HG03175 (cell line): Measurements from ENCODE around the gene NAIF1.
A peak's percentile ranks its signal among the peaks of the same experiment; 100 is the strongest.

Source experiments
- ATAC-seq: cut with Tn5 transposase; IDR thresholded peaks from one replicate; pipeline ENCODE4 v1.9.1; 2021; ENCODE audit warnings: mild to moderate bottlenecking, moderate library complexity; ENCODE audit not compliant: unreplicated experiment

Gene NAIF1

GRCh38 chr9:128102861-128103588 lies 35.9 kb upstream of the NAIF1 start:
- no peak for ATAC-seq

DNA sequence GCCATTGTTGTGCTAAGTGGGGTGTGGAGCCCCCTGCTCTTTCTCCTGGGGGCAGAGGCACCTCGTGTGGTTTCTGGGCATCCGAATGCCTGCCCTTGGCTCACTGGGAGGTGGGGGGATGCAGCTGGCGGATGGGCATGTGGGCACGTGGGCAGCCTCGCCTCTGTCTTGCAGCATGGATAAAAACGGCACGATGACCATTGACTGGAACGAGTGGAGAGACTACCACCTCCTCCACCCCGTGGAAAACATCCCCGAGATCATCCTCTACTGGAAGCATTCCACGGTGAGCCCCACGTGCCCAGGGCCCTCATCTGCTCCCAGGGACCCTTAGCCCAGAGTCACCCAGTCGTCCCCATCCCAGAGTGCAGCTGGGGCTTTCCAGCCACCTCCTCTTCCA lies 35.1 kb upstream of the NAIF1 start:
- ATAC-seq: no peak

GRCh38 chr9:128101690-128102089 lies 34.6 kb upstream of the NAIF1 start:
- no peak for ATAC-seq

DNA sequence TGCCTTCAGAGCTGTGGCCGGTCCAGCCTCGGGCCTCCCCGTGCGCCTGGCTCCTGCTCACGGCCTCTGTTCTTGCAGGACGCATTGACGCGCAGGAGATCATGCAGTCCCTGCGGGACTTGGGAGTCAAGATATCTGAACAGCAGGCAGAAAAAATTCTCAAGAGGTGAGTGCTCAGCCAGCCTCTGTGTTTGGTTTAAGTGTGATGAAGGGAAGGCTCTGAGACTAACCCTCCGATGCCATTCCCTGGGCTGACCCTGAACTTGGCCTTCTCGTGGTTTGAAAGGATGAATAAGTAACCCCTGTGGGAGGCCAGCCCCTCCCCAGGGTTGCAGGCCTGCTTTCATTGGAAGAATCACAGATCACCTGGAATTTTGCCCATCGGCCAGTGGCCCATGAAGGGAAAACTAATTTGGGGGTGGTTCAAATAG lies 34.1 kb upstream of the NAIF1 start:
- no peak for ATAC-seq

GRCh38 chr9:128100581-128100980 lies 33.5 kb upstream of the NAIF1 start:
- no peak for ATAC-seq

- ATAC-seq: no peak
These were observed 32.9 kb upstream of the NAIF1 start for GRCh38 chr9:128099932-128100491.

DNA sequence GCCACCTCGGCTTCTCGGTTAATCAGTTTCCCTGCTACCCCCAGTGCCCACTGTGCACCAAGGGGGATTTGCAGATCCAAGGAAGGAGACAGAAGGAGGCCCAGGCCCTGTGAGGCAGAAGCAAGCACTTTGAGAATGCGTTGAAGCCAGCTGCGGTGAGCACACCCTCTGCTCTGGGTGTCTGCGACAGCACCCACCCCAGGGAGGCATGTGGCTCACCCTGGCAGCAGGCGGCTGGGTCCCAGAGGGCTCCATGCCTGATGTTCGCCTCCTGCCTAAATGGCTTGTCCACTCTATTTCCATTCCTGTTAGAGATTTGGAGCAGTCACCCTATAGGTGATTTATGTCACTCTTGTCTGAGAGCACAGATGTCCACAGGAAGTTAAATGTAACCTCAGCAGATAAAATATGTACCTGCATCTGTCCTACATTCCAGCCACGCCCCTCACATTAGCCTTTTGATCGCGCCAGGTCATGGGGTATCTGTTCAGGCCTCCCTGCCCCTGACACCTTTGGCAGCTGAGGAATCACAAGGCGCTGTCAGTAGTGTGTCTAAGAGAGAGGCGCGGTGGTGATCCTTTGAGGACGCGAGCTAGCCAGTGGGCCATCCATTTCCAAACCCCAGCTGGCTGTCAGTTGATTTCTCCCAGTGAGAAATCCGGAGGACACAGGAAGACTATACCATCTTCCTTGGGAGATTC lies 32.3 kb upstream of the NAIF1 start:
- ATAC-seq: no peak

- ATAC-seq: no peak
These were observed 31.4 kb upstream of the NAIF1 start for GRCh38 chr9:128098297-128099230.

- no peak for ATAC-seq
These were observed 30.6 kb upstream of the NAIF1 start for GRCh38 chr9:128097543-128098296.

- no peak for ATAC-seq
These were observed 29.8 kb upstream of the NAIF1 start for GRCh38 chr9:128096616-128097536.

GRCh38 chr9:128094950-128095544 lies 27.9 kb upstream of the NAIF1 start:
- no peak for ATAC-seq

GRCh38 chr9:128094166-128094949 lies 27.2 kb upstream of the NAIF1 start:
- ATAC-seq: peak; percentile 87

- ATAC-seq: no peak
These were observed 25.9 kb upstream of the NAIF1 start for GRCh38 chr9:128093011-128093410.

DNA sequence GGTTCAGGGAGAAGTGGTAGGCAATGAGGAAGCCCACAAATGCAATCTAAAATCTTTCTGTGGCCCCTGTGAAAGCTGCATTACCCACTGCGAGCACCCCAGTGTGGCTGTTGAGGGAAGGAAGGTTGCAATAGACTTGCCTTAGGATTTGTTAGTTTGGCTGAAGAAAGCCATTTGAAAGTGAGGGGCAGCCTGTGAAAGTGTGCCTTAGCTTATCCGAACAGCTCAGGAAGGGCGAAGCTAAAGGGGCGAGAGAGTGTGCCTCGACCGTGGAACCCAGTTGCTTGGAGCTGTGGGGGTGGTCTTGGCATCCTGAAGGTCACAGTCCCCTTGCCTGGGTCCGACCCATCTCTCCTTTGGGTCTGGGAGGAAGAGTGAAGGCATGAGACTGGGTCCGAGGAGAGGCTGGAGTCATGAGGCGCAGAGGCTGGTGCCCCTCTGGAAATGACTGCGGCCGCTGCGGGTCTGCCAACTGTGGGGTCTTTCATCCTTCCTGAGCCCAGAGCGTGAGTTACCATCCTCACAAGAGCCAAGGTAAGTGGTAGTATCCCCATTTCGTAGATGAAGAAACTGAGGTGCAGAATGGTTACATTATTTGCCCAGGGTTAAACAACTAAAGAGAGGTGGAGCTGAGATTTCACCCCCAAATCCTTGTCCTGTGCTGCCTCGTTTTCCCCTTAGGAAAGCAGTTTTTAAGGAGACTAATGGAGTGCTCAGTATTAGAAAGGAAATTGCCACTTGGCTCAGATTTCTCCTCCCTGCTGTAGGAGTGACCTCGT lies 25.3 kb upstream of the NAIF1 start:
- ATAC-seq: no peak

DNA sequence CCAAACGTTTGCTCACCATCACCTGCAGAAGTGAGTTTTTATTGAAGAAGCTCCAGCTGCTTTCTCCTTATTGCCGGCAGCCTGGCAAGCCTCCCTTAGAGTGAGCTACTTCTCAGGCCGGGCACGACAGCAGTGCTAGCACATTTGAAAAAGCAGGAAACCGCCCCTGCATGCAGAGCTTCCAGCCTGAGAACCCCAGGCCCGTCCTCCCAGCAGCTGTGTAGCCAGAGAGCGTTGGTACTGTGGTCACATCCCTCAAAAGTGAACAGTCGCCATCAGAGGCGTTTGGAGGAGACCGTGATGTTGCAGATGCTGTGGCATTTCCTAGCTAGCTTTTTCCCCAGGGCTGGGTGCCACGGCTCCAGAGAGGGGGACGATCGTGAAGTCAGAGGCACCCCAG lies 24.5 kb upstream of the NAIF1 start:
- no peak for ATAC-seq

DNA sequence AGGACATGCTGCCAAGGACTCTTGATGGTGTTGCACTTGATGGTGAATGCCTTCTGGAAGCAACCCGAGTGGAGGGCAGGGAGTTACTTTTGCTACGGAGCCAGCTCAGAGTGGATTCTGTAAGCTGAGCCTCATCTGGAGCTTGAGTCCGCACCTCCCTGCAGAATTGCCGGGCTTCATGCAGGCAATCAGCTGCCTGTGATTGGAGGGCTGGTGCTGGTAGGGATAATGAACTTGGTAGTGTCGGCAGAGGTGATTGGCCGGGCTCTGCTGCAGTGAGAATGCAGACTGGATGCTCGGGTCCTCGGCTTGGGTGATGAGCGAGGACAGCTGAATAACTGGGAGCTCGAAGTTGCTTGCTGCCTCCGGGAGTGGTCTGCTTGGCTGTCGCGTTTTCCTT lies 24.0 kb upstream of the NAIF1 start:
- ATAC-seq: no peak

DNA sequence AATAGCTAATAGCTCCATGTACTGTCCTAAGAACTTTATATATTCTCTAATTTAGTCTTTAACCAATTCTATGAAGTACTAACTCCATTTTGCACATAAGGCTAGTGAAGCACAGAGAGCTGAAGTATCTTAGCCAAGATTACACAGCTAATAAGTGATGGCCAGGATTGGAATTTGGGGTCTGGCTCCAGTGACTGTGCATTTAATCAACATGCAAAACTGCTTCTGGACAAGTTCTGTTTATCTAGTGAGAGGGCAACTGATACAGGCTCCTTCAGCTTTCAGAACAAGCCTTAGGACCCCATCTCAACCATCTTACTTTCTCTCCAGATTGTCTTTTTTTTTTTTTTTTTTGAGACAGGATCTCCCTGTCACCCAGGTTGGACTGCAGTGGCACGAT lies 22.2 kb upstream of the NAIF1 start:
- ATAC-seq: no peak
